ENCODE results near the gene ISG20L2.

The ISG20L2 gene

DNA sequence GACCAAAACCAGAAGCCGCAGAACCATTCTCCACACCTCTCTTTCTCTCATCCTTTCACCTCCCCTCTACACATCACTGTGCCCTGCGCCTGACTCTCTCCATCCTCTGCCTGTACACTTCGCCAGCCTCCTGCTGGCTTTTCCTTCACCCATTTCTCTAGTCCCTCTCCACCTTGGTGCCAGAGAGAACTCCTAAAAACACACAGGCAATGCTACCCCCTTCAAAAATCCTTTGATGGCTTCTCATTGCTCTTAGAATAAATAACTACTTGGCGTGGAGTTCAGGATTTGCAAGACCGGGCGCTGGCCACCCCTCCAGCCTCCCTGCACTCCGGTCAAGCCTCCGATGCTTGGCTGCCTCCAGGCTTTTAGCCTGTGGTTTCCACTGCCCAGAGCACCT lies 31.8 kb downstream of the ISG20L2 start:
- TF ChIP-seq EZH2phosphoT487 (IDR thresholded peaks at IDR 0.05; ENCODE audit: low read length): no peak
- TF ChIP-seq, protein P1, sequence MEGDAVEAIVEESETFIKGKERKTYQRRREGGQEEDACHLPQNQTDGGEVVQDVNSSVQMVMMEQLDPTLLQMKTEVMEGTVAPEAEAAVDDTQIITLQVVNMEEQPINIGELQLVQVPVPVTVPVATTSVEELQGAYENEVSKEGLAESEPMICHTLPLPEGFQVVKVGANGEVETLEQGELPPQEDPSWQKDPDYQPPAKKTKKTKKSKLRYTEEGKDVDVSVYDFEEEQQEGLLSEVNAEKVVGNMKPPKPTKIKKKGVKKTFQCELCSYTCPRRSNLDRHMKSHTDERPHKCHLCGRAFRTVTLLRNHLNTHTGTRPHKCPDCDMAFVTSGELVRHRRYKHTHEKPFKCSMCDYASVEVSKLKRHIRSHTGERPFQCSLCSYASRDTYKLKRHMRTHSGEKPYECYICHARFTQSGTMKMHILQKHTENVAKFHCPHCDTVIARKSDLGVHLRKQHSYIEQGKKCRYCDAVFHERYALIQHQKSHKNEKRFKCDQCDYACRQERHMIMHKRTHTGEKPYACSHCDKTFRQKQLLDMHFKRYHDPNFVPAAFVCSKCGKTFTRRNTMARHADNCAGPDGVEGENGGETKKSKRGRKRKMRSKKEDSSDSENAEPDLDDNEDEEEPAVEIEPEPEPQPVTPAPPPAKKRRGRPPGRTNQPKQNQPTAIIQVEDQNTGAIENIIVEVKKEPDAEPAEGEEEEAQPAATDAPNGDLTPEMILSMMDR (IDR thresholded peaks at IDR 0.05; ENCODE audit: low read length): no peak
- no peak for TF ChIP-seq EZH2 (optimal IDR thresholded peaks at IDR 0.05; ENCODE audit: low read depth, low read length)
- DNase-seq: no peak
- no peak overlapping the region for H3K9ac ChIP-seq (ENCODE audit: low read length)
- no peaks in the 10 kb centered on the region for H3K9me3 ChIP-seq (replicated peaks; ENCODE audit: insufficient read depth, low read length)
- no peaks in the 10 kb centered on the region for H4K20me1 ChIP-seq (ENCODE audit: insufficient read depth, low read length)
- H3K4me1 ChIP-seq (ENCODE audit: low read length): no peaks in the 10 kb centered on the region
- no peak overlapping the region for H3K4me3 ChIP-seq (ENCODE audit: low read length)
- no peaks in the 10 kb centered on the region for H3K79me2 ChIP-seq (ENCODE audit: low read length)
- no peaks in the 10 kb centered on the region for H3F3A ChIP-seq (ENCODE audit: insufficient read depth, low read length)
- H3K4me2 ChIP-seq (ENCODE audit: low read depth, low read length): no peak overlapping the region
- no peaks in the 10 kb centered on the region for H3K9me2 ChIP-seq (replicated peaks; ENCODE audit: insufficient read depth, low read length)
- no peak overlapping the region for H3K27ac ChIP-seq (ENCODE audit: low read length)
- no peak overlapping the region for H2AFZ ChIP-seq (ENCODE audit: low read length)
- H3K27me3 ChIP-seq (replicated peaks; ENCODE audit: insufficient read depth, low read length): peaks cover 58% of the 10 kb centered on the region
- no peaks in the 10 kb centered on the region for H3K36me3 ChIP-seq (replicated peaks; ENCODE audit: insufficient read depth, low read length)

- no peaks in the 10 kb centered on the region for H3K36me3 ChIP-seq (replicated peaks; ENCODE audit: insufficient read depth, low read length)
- no peak overlapping the region for H3K4me3 ChIP-seq (ENCODE audit: low read length)
- H3K9me2 ChIP-seq (replicated peaks; ENCODE audit: insufficient read depth, low read length): no peaks in the 10 kb centered on the region
- no peaks in the 10 kb centered on the region for H3K79me2 ChIP-seq (ENCODE audit: low read length)
- no peaks in the 10 kb centered on the region for H3F3A ChIP-seq (ENCODE audit: insufficient read depth, low read length)
- no peak overlapping the region for H3K9ac ChIP-seq (ENCODE audit: low read length)
- DNase-seq: no peak
- no peaks in the 10 kb centered on the region for H3K4me1 ChIP-seq (ENCODE audit: low read length)
- TF ChIP-seq EZH2 (optimal IDR thresholded peaks at IDR 0.05; ENCODE audit: low read depth, low read length): no peak
- H3K27ac ChIP-seq (ENCODE audit: low read length): no peak overlapping the region
- H3K4me2 ChIP-seq (ENCODE audit: low read depth, low read length): no peak overlapping the region
- H3K9me3 ChIP-seq (replicated peaks; ENCODE audit: insufficient read depth, low read length): no peaks in the 10 kb centered on the region
- peaks cover 68% of the 10 kb centered on the region for H3K27me3 ChIP-seq (replicated peaks; ENCODE audit: insufficient read depth, low read length)
- no peaks in the 10 kb centered on the region for H4K20me1 ChIP-seq (ENCODE audit: insufficient read depth, low read length)
- H2AFZ ChIP-seq (ENCODE audit: low read length): no peak overlapping the region
Measured at GRCh38 chr1:156694690-156694962, 33.9 kb downstream of the ISG20L2 start.

DNA sequence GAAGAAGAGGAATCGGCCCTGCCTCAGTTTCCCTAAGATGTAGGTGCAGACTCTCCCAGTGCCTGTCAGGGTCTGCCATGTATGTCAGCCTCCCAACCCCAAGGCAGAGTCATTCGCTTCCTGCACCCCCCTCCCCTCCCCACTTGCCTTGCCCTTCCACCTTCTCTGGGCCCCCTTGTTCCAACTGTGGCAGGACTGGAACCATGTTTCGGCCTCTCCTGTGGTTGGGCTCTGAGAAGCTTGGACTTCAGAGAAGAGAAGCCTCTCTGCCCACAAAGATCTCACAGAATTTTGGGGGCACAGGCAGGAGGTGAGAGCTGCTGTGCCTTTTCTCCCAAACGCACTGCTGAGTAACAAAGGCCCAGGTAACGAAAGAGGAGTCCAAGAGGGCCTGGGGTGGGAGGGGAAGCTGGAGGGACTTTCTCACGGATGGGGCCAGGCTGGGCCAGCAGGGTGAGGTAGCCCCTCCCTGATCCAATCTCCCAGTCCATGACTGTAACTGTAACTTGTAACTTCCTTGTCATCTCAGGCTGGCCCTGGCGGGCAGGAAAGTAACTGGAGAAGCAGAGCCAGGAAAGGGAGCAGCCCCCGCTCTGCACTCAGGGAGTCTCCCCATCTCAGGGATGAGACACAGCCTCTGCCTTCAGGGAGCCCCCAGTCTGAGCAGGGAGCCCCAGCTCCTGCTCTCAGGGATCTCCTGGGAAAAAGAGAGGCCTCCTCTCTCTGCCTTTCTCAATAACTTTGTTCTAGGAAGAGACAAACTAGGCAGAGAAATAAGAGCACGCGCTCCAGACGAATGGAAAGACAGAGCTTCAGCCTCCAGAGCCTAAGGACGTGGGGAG lies 34.5 kb downstream of the ISG20L2 start:
- Histone ChIP-seq H3K36me3 (replicated peaks; ENCODE audit: insufficient read depth, low read length) (no peaks in the 10 kb centered on the region), H4K20me1 (ENCODE audit: insufficient read depth, low read length) (no peaks in the 10 kb centered on the region), H3K9me3 (replicated peaks; ENCODE audit: insufficient read depth, low read length) (no peaks in the 10 kb centered on the region), H3K9ac (ENCODE audit: low read length) (no peak overlapping the region), H3K79me2 (ENCODE audit: low read length) (no peaks in the 10 kb centered on the region), H3K4me1 (ENCODE audit: low read length) (no peaks in the 10 kb centered on the region), H2AFZ (ENCODE audit: low read length) (no peak overlapping the region), H3K4me3 (ENCODE audit: low read length) (no peak overlapping the region), H3K27me3 (replicated peaks; ENCODE audit: insufficient read depth, low read length) (peaks cover 71% of the 10 kb centered on the region), H3K4me2 (ENCODE audit: low read depth, low read length) (no peak overlapping the region), H3K27ac (ENCODE audit: low read length) (no peak overlapping the region), H3F3A (ENCODE audit: insufficient read depth, low read length) (no peaks in the 10 kb centered on the region), H3K9me2 (replicated peaks; ENCODE audit: insufficient read depth, low read length) (no peaks in the 10 kb centered on the region)
- DNase-seq: no peak
- TF ChIP-seq, protein P1 (IDR thresholded peaks at IDR 0.05; ENCODE audit: low read length): no peak
- TF ChIP-seq EZH2phosphoT487 (IDR thresholded peaks at IDR 0.05; ENCODE audit: low read length): no peak

Measured in MM.1S (cell line).